Activated CD4-positive, alpha-beta T cell treated with anti-CD3 and anti-CD28 coated beads, Interleukin-2, amount 50 U/mL, for 1 hour (primary cell): ENCODE measurements around the gene NOVA2.

Experiments
- DNase-seq: peaks from one replicate; pipeline ENCODE4 v3.0.0-alpha.2; 2020

Gene NOVA2

DNA sequence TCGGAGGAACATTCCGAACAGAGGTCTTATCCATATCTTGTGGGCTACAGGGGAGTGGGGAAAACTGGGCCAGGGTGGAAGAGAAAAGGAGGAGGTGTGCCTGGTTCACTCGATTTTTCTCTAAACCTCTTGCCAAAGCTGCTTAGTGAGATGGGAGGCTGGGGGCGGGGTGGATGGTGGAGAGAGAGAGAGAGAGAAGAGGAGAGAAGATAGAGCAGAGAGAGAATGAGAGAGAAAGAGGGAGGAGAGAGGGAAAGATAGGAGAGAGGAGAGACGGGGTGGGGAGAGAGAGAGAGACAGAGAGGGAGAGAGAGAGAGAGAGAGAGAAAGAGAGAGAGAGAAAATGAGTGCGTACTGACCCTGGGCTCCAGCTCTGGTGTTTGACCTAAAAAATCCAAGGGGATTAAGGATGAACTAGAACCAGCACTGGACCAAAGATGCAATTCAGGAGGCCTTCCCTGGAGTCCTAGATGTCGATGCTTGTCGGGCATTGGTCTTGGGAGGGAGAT, 14.1 kb downstream of the NOVA2 start:
- DNase-seq, result no peak

DNA sequence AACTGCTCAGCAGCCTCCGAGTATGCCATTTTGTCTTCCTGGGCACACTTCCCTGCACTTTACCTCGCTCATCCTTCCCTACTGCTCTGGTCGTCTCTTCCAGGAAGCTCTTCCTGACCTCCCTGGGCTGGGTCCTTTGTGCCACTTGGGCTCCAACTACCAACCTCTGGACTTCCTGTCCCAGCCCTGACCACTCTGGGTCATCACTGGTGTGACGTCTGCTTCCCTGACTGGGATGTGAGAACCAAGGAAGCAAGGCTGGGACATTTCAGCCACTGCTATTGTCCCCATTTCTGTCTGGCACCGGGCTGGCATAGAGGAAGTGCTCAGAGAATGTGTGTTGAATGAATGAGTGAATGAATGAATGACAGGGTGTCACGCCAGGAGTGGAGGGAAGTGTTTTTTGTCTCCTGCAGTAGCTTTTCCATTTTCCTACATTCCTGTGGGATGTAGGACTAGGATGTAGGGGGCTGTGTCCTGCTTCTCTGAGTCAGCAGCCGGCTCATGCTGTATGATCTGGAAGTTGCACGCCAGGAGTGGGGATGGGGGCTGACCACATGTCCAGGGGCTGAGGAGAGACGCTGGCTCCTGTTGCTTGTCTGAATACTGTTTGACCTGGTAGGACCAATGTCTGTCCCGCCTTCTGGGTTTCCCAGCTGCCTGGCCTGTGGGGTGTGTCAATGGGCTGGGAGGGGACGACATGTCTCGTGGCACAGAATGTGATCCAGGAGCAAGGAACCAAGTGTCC, 14.7 kb downstream of the NOVA2 start:
- no peak for DNase-seq

DNA sequence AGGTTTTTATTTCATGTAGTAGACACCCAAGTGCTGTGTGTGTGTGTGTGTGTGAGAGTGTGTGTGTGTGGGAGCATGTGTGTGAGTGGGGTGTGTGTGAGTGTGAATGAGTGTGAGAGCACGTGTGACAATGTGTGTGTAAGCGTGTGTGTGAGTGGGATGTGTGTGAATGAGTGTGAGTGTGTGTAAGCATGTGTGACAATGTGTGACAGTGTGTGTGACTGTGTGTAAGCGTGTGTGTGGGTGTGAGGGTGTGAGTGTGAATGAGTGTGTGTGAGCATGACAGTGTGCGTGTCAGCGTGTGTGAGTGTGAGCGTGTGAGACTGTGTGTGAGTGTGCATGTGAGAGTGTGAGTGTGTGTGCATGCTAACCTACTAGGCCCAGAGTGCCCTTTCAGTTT, 15.3 kb downstream of the NOVA2 start:
- no peak for DNase-seq

DNA sequence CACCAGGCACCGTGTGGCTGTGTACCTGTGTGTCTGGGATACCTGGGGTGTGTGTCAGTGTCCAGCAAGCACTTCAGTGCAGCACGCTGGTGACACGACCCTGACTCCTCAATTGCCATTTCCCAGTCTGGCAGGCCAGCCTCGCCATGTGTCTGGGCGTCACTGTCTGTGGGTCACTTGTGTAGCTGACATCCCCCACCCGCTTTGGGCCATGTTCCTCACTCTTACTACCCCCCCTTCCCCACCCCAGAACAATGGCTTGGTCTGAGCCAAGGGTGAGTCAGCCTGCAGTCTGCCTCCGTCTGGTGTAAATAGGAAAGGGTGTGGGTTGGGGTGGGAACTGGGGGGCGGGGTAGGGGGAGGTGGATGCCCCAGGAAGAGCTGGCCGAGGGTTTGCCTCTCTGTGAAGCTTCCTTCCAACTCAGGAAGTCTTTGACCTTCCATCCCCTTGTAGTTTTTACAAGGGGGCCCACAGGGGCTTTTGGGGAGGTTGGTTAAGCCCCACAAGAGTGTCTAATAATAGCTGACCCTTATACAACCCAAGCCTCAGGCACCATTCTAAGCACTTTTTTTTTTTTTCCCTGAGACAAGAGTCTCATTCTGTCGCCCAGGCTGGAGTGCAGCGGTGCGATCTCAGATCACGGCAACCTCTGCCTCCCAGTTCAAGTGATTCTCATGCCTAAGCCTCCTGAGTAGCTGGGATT, 17.6 kb downstream of the NOVA2 start:
- no peak for DNase-seq

DNA sequence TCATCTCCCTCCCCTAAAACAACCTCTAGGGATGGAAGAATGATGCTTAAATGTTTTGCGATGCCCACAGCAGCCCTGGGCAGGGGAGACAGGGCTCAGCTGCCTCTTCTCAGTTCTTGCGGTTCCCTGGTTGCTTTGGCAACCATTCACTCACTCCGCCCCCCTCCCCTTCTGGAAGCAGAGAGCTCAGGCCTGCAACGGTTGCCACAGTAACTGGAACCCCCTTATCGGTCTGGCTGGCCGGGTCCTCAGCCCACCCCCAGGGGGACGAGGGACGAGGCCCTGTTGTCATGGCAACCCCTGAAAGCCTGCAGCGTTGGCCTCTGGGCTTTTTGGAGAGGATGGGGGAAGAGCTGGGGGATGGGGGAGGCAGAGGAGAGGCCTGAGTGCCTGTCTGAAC, 19.5 kb downstream of the NOVA2 start:
- DNase-seq, result no peak

DNA sequence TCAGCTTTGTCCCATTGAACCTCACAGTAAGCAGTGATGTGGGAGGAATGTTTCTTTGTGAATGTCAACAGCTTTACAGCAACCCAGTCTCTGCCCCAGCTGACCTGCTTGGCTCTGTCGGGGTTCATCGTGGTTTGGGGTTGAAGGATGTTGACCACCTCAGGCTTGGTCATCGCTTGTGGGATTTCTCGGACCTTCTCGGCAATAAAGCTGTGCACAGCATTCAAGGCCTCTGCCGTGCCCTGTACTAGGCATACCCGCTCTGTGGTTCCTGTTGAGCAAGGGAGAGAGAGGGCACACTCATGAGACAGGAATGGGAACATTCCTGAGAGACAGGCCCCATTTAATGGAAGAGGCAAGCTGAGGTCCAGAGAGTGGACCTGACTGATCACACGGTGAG, 20.0 kb downstream of the NOVA2 start:
- no peak for DNase-seq

DNA sequence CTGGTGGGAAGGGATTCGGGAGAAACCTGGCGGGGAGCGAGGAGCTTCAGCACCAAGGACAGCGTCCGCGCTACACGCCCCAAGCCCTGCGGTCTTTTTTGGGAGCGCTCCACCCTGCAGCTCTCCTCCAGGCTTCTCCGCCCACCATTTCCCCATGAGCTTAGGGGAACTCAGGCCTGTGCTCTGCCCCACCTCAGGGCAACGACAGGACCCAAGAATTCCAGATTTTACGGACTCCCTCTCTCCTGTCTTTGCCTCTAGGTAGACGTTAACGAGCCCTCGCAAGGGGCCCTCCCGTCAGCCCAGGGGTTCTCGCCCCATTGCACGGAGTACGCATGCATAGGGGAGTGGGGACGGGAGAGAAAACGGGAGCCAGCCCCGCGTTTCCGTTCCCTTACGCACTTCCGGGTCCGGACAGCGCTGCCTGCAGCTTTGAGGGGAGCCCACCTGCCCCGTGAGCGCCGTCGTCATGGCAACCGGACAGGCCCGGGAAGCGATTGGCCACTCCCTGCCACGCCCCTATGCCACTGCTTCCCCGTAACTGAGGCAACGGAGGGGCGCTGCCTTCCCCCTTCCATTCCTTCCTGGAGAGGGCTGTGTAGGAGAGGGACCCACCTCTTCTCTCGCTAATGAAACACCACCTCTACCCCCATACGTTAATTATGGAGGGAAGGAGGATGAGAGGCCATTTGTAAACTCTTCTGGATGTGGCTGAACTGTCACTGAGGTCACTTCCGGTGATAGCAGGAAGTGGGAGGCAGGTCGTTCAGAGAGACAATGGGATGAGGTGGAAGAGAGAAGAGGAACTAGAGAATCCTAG, 20.8 kb downstream of the NOVA2 start:
- peak; percentile 38 for DNase-seq

DNA sequence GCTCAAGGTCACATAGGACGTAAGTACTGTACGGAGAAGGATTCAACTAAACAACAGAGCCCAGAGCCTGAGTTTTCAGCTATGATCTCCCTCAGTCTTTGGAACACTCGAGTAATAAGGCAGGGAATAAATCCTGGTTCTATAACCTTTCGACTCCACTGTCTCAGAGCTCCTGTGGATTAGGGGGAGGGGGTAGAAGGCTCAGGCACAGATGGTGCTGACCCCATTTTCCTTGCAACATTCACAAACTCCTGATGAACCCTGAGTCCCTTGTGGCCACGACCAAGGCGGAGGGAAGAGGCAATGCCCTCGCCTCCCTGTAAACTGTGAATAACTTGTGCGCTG, 21.4 kb downstream of the NOVA2 start:
- DNase-seq, result no peak

DNA sequence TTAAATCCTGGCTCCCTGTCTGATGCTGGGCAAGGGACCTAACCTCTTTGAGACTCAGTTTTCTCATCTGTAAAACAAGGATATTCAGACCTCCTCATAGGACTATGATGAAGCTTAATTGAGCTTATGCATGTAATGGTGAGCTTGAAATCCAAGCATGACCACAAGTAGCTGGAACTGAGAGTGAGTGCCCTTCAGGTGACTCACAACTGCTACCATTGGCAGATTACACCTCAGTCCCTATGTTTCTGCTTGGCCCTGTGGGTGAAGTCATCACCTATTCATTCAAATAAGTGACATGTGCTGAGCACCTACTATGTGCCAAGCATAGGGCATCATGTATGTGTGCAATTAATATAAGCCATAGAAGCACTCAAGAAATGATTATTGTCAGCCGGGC, 25.7 kb downstream of the NOVA2 start:
- DNase-seq, result no peak

DNA sequence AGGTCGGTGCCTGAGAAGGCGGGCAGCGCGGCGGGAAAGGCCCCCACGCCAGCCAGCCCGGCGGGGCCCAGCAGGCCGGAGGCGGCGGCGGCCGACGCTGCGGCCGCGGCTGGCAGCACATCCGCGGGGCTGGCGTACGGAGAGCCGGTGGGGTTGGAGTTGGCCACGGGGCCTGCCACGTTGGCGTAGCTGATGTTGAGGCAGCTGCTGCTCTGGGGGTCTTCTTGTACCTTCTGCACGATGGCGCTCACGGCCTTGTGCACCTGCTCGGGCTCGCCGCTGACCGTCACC, 33.2 kb downstream of the NOVA2 start:
- no peak for DNase-seq

DNA sequence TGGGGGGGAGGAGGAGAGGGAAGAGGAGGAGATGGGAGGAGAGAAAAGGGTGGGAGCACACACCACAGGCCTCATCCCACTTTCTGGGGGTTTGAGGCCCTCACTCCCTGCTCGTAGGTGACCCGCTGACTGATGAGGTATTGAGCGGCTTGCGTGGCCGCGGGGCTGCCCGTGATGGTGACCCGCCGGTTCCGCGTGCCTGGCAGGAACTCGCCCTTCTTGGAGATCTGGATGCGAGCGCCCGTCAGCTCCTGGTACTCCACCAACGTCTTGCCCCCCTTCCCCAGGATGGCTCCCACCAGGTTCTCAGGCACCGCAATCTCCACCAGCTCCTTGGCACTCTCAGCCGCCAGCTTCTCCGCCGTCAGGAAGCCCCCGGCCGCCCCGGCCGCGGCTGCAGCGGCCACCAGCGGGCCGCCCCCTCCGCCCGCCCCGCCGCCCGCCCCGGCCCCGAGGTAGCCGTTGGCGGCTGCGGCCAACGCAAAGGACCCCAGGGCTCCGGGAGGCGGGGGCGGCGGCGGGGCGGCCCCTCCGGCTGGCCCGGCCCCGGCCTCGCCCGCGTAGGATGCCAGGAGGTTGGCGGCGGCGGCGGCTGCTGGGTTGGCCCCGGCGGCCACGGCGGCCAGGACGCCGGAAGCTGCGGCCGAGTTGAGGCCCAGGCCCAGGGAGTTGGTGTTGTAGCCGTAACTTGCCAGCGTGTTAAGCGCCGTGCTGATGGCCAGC, 33.7 kb downstream of the NOVA2 start:
- DNase-seq, result no peak

DNA sequence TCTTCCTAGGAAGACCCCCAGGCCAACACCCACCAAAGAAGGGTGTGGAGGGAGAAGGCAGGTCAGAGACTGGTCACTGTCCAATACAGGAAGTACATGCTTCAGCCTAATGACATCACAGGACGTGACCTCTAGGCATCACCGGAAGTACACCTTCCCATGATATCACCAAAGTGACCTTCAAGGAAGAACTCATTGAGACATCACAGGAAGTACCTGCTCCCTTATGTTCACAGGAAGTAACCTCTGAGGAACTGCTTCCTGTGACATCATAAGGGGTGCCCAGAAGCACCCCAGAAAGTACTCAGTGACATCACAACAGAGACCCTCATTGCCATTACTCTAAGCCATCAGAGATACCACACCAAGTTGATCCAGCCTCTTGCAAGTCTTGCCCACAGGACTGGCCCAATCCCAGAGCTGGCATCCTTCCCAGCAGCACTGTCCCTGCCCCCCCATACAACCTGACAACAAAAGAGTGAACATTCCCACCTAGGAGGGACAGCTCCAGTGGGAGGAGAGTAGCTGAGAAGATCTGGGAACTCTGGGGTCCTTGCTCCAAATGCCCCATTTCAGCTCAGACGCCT, 34.8 kb downstream of the NOVA2 start:
- no peak for DNase-seq

DNA sequence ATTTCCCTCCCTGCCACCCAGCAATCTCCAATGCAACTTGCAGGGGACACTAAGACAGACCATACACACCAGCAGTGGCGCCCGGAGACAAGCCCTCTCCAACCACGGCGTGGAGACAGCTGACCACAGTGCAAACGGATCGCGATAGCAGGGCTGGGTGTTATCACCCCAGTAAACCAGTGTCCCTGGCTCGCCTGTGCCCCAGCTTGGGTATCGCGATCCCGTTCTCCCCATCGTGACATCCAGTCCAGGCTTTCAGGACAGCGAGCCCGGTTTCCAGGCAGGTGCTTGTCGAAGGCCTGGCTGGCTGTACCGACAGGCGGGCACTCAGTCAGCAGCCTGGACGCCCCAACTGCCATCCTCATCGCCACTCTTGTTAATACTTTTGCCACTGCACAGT, 38.4 kb downstream of the NOVA2 start:
- no peak for DNase-seq

DNA sequence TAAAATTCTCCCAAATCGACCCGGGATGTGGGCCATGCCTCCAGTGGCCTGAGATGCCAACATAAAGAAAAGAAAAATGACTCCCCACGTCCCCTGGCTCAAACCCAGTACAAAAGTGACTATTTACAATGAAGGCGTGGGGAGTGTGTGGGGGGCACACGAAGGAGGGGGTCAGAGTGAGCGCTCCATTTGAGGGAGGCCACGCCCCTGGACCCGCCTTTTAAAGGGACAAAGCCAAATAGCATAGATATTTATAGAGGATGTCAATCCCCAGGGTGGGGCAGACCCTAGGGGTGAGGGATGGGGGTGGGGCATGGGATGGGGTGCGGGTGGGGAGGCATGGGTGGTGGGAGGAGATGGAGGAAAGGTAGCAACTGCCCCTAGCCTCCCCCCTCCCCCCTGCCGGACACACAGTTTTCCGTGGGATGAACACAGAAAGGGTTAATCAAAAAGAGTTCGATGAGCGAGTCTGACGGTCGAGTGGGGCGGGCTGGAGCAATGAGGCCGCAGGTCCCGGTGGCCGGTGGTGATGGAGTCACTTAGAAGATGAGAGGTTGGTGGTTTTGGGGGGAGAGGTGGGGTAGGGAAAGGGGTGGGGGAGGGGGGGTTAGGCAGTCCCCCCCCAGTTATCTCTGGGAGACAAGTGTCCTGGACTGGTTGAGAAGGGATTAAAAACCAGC, 39.0 kb downstream of the NOVA2 start:
- no peak for DNase-seq

DNA sequence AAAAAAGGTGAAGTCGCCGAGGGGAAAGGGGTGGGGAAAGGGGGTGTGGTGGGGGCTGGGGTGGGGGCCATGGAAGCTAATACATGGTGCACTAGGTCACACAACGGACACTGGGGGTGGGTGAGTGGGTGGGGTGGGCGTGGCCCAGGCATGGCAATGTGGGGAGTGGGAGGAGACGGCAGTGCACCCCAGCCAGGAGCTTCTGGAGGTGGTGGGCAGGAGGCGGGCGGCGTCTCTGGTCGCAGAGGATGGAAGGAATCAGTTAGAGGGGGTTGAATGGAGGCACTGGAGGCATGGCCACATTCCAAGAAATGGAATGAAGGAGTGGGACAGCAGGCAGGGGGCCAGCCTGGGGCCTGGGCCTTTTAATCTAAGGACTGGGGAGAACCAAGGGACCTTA, 39.9 kb downstream of the NOVA2 start:
- DNase-seq, result no peak

DNA sequence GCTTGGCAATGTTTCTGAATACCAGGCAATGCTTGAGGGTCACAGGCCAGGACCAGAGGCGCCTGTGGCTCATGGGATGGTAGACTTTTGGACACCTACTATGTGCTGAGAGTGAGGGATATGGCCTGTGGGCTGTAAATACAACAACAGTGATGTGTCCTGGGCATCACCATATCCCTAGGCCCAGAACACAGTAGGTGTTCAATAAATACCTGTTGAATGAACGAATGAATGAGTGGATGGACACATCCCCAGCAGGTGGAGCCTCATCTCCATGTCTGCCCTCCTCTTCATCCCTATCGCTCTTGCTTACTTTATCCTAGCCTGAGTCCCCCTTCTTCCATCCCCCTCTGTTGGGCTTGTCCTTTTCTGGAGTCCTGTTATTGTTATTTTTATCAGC, 42.6 kb downstream of the NOVA2 start:
- DNase-seq, result no peak

DNA sequence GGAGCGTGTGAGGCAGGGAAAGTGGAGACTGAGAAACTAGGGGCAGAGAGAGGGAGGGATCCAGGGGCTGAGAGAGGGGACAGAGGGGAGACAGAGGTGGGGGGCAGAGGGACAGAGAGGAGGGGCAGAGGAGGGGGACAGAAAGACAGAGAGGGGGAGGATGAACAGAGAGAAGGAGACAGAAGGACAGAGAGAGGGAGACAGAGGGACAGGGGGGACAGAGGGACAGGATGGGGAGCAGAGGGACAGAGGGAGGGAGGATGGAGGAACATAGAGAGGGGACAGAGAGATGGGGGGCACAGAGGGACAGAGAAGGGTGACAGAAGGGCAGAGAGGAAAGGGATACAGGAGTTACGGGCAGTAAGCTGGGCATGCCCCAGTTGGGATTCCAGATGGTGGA, 44.4 kb downstream of the NOVA2 start:
- DNase-seq, result no peak

DNA sequence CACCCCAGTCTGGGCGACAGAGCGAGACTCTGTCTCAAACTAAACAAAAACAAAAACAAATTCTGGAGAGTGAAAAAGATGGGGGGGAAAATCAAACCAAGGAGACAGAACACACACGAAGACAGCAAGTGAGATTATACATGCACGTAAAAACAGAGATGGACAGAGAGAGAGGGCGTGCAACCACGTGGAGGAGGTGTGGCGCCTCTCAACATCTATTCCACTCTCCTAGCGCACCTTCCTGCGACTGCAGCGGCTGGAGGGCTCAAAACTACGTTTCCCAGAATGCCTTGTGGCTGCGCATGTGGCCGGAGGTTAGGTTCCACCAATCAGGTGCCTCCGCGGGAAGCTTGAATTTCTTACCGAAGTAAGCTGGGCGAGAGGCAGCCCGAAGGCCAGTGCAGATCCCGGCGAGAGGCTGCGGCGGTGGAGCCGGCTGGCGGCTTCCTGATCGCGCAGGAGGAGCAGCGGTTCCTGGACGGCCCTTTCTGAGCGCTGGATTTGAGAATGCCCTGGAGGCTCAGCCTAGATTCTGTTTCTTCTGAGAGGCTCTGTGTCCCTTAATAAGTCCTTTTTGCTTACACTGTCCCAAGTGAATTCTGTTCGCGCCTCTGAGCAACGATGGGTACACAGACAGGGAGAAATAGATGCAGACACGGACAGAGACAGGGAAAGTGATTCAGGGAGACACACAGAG, 46.0 kb downstream of the NOVA2 start:
- DNase-seq, result peak; percentile 86

DNA sequence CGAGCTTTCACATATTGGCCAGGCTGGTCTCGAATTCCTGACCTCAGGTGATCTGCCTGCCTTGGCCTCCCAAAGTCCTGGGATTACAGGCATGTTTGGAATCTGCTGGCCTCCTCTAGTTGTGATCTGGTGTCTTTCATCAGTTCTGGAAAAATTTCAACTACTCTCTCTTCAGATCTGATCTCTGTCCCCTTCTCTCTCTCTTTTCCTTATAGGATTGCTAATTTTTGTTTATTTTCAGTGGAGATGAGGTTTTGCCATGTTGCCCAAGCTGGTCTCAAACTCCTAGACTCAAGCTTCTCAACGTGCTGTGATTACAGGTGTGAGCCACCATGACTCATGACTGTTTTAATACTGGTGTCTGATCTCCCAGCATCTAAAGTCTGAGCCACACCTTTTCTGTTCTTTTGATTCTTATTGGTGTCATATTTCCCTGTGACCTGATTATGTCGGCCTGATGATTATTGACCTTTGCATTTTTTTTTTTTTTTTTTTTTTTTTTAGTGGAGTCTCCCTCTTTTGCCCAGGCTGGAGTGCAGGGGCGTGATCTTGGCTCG, 48.7 kb downstream of the NOVA2 start:
- DNase-seq, result no peak

DNA sequence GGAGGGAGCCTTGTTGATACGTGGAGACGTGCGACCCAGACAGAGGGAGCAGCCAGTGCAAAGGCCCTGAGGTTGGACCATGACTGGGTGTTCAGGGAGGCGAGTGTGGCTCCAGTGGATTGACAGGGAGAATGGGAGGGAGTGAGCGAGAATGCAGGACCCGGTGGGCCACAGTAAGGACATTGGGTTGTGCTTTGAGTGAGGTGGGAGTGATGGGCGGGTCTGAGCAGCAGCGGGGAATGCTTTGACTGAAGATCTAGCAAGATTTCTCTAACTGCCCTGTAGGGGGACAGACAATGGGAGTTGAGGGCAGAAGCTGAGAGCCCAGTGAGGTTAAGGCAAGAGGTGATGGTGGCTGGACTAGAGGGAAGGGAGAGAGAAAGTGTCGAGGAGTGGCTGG, 51.4 kb downstream of the NOVA2 start:
- no peak for DNase-seq

DNA sequence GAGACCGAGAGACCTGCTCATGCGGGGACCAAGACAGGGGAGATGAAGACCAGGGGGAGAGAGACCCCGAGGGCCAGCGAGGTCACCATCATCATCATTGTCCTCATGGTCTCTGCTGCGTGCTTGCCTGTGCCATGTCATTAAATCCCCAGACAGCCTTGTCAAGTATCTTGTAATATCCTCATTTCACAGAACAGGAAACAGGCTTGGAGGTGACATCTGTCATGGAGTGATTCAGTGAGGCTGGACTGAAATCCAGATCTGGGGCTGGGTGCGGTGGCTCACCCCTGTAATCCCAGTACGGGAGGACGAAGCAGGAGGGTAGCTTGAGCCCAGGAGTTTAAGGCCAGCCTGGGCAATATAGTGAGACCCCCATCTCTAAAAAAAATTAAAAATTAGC, 53.2 kb downstream of the NOVA2 start:
- no peak for DNase-seq
